Fibroblast of lung (primary cell): Measurements from ENCODE around the gene PTOV1. TPM values are rescaled to one million over a fixed set of nuclear protein-coding genes. Genes with fewer than 3 reads are reported as not detected.
A peak's percentile ranks its signal among the peaks of the same experiment; 100 is the strongest.

Experiments
- DNase-seq, 2 donors: peaks; one replicate each; pipeline versions ENCODE4 v3.0.0 to v3.0.0-alpha.2; 2010; ENCODE audit warnings: low read depth in 2 of 2
- H2AFZ ChIP-seq: 2 replicates; pipeline ENCODE4 v1.5.1; 2012; ENCODE audit warnings: low read length, control low read depth, inconsistent platforms
- H3K27ac ChIP-seq: 2 replicates; pipeline ENCODE4 v1.5.1; 2011; ENCODE audit warnings: low read length, control low read depth; ENCODE audit not compliant: insufficient read depth
- H3K27me3 ChIP-seq: 2 replicates; pipeline ENCODE4 v1.5.1; 2011; ENCODE audit warnings: mild to moderate bottlenecking, low read length; ENCODE audit not compliant: control insufficient read depth, insufficient read depth
- H3K36me3 ChIP-seq: 2 replicates; pipeline ENCODE4 v1.5.1; 2011; ENCODE audit warnings: low read length; ENCODE audit not compliant: control insufficient read depth, insufficient read depth
- H3K4me1 ChIP-seq: 2 replicates; pipeline ENCODE4 v1.5.1; 2011; ENCODE audit warnings: low read length; ENCODE audit not compliant: control insufficient read depth, insufficient read depth; ENCODE audit errors: extremely low read depth
- H3K4me2 ChIP-seq: 2 replicates; pipeline ENCODE4 v1.5.1; 2011; ENCODE audit warnings: low read length, control low read depth; ENCODE audit not compliant: insufficient read depth; ENCODE audit errors: extremely low read depth
- H3K4me3 ChIP-seq, 4 experiments: fragments of 200-600 bp in 1 of 4; sonication (generic) in 1 of 4; replicated peaks in 1 of 4; 2 replicates each; pipeline ENCODE4 v1.5.1; 2011 to 2016; ENCODE audit warnings: low read length in 4 of 4, low read depth in 3 of 4, mild to moderate bottlenecking in 3 of 4, control low read depth in 2 of 4, inconsistent platforms in 1 of 4, mixed read lengths in 1 of 4; ENCODE audit not compliant: insufficient read depth in 1 of 4; ENCODE audit errors: control extremely low read depth in 1 of 4
- H3K79me2 ChIP-seq: 2 replicates; pipeline ENCODE4 v1.5.1; 2012; ENCODE audit warnings: mild to moderate bottlenecking, low read length, inconsistent platforms; ENCODE audit not compliant: control insufficient read depth, insufficient read depth
- H3K9ac ChIP-seq: 2 replicates; pipeline ENCODE4 v1.5.1; 2011; ENCODE audit warnings: mild to moderate bottlenecking, low read length, control low read depth; ENCODE audit not compliant: insufficient read depth
- H3K9me3 ChIP-seq: 2 replicates; pipeline ENCODE4 v1.5.1; 2012; ENCODE audit warnings: low read depth, low read length; ENCODE audit not compliant: control insufficient read depth, insufficient read depth
- H4K20me1 ChIP-seq: 2 replicates; pipeline ENCODE4 v1.5.1; 2011; ENCODE audit warnings: low read length; ENCODE audit not compliant: control insufficient read depth, insufficient read depth; ENCODE audit errors: extremely low read depth
- CTCF ChIP-seq, 2 donors: IDR thresholded peaks in 1 of 2; conservative IDR thresholded peaks in 1 of 2; 1 replicate in 1 of 2; 2 replicates in 1 of 2; pipeline ENCODE4 v1.5.1; 2011 to 2012; ENCODE audit warnings: low read length in 2 of 2, control low read depth in 1 of 2, inconsistent platforms in 1 of 2, low read depth in 1 of 2, mild to moderate bottlenecking in 1 of 2
- EZH2 ChIP-seq: IDR thresholded peaks from 2 replicates; pipeline ENCODE4 v1.5.1; 2012; ENCODE audit warnings: low read length, control low read depth, mild to moderate bottlenecking; ENCODE audit errors: missing control alignments
- polyA plus RNA-seq, 2 donors: library from polyadenylated mRNA; depleted of rRNA in 1 of 2; stranded (reverse) in 1 of 2; unstranded in 1 of 2; fragments of >200 nt; gene quantifications; 2 replicates each; pipeline ENCODE4 v1.2.1, GENCODE V29; 2011 to 2012; ENCODE audit warnings: missing spikeins in 1 of 2
- total RNA-seq: library from RNA; depleted of rRNA; stranded (reverse); fragments of >200 nt; gene quantifications from 2 replicates; pipeline ENCODE4 v1.2.1, GENCODE V29; 2014

The PTOV1 gene
- total and polyA plus RNA-seq, 2 donors (not counting 1 experiment from before 2014, with no cell fraction given) = 41.1 to 56.0 TPM

DNA sequence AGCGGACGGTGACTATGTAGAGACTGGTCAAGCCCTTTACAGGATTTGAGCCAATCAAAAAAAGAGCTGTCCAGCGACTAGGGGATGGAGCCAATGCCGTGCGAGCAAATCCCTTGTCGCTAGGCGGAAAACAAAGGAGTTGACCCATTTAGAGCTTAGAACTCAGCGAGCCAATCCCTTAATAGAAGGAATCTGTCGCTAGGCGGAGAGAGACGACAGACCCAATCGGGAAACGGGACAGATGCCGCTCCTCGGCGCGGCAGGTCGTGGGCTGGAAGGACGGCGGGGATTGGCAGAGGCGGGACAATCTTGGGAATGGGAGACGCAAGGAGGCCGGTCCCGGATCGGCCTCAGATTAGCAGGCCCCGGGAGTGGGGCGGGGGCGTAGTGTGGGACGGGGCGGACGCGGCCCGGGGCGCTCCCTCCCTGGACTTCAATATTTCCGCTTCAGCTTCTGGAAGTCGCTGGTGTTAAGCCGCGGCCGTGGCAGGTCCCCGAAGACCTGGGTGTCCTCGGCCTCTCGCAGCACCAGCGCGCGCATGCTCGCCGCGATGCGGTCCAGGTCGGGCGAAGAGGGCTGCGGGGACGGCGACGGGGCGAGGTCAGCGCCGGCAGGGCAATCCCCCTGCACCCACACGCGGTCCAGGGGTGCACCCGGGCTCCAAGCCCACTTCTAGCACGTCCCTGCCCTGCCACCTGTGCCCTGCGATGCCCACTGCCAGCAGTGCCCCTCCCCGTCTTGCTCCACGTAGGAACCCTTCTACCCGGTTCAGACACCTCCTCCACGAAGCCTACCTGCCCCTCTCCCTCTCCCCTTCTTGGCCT, 18.7 kb downstream of the PTOV1 start:
- no peaks in the 10 kb centered on the region for H3K27me3 ChIP-seq
- no peaks in the 10 kb centered on the region for H3K9me3 ChIP-seq
- peaks cover 16% of the 10 kb centered on the region for H3K4me1 ChIP-seq
- H3K36me3 ChIP-seq = peaks cover 2% of the 10 kb centered on the region
- H2AFZ ChIP-seq = peak overlapping the region; percentile 10
- peak overlapping the region; percentile 80 for H3K27ac ChIP-seq
- H3K79me2 ChIP-seq = peaks cover 22% of the 10 kb centered on the region
- H3K4me3 ChIP-seq = peak overlapping the region; percentile 31 to 56 (median 38)
- no peak for TF ChIP-seq CTCF (conservative IDR thresholded peaks at IDR 0.05 in 1 of 2, IDR thresholded peaks at IDR 0.05 in 1 of 2; ENCODE audit: low read depth in 1 of 2, low read length in 2 of 2)
- no peak for TF ChIP-seq EZH2
- DNase-seq = peak; percentile 100
- H3K4me2 ChIP-seq = peak overlapping the region; percentile 79
- peak overlapping the region; percentile 49 for H3K9ac ChIP-seq
- H4K20me1 ChIP-seq = no peaks in the 10 kb centered on the region

DNA sequence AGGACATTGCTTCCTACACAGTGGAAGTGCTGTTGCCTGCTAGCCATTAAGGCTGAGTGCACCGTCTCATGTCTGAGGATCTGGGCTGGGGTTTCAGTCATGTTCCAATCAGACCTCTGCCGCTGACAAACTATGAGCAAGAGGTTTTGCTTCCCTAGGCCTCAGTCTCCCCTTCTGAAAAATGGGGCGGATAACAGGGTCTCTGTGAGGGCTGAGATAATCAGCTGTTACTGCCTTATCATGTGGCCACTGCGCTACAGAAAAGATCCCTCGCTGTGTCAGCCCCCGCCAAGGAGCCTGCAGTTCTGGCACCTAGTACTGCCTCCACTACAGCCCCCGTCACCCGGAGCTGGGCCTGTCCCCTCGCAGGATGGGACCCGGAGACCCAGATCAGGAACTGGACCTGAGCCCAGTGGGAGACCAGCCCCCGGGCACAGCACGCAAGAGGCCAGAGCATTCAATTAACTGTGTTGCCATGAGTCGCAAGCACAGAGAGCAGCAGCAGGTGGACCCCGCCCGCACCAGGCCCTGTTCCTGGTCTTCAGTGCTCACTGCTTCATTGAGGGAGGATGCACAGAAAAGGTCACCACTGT, 19.4 kb downstream of the PTOV1 start:
- Histone ChIP-seq H2AFZ (peak overlapping the region; percentile 10), H3K9me3 (no peaks in the 10 kb centered on the region), H4K20me1 (no peaks in the 10 kb centered on the region), H3K4me3 (peak overlapping the region; percentile 31 to 56 (median 38)), H3K27ac (peak overlapping the region; percentile 63), H3K4me2 (peak overlapping the region; percentile 79), H3K79me2 (peaks cover 25% of the 10 kb centered on the region), H3K27me3 (no peaks in the 10 kb centered on the region), H3K4me1 (peaks cover 16% of the 10 kb centered on the region), H3K36me3 (peaks cover 2% of the 10 kb centered on the region), H3K9ac (peak overlapping the region; percentile 49)
- TF ChIP-seq CTCF (conservative IDR thresholded peaks at IDR 0.05 in 1 of 2, IDR thresholded peaks at IDR 0.05 in 1 of 2; ENCODE audit: low read depth in 1 of 2, low read length in 2 of 2) (no peak), EZH2 (no peak)
- DNase-seq = no peak

DNA sequence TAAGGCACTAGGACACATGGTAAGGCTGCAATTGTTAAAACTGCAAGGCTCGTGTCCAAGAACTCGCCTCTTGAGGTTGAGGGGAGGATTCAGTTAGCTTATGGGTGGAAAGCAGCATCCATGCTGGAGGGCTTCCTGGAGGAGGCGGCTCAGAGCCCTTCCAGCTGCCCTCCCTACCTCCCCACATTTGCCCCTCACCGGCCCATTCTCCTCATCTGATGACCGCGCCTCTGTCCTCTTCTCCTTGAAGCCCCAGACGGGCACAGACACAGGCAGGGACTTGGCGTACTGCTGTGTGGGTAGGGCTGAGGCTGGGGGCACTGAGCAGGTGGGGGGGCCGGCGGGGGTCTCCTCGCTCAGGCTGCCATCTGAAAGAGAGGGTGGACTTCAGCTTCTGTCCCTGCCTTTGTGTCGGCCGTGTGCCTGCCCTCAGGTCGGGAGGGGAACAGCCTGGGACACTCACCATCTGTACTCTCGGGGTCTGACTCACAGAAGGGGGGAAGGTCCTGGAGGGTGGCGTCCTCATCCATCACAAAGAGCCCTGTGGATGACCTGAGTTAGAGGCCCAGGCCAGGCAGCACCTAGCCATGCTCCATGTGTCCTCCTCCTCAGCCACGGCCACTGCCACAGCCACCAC, 20.5 kb downstream of the PTOV1 start:
- no peak overlapping the region for H2AFZ ChIP-seq
- H3K27me3 ChIP-seq = no peaks in the 10 kb centered on the region
- no peak overlapping the region for H3K9ac ChIP-seq
- H3K27ac ChIP-seq = no peak overlapping the region
- H3K4me3 ChIP-seq = no peak overlapping the region
- no peaks in the 10 kb centered on the region for H3K9me3 ChIP-seq
- H3K36me3 ChIP-seq = peaks cover 2% of the 10 kb centered on the region
- TF ChIP-seq CTCF (conservative IDR thresholded peaks at IDR 0.05 in 1 of 2, IDR thresholded peaks at IDR 0.05 in 1 of 2; ENCODE audit: low read depth in 1 of 2, low read length in 2 of 2) (no peak), EZH2 (no peak)
- H4K20me1 ChIP-seq = no peaks in the 10 kb centered on the region
- H3K4me2 ChIP-seq = no peak overlapping the region
- H3K4me1 ChIP-seq = peaks cover 8% of the 10 kb centered on the region
- no peak for DNase-seq
- H3K79me2 ChIP-seq = peaks cover 23% of the 10 kb centered on the region
